Measurements from ENCODE around the gene USH1C.

DNA sequence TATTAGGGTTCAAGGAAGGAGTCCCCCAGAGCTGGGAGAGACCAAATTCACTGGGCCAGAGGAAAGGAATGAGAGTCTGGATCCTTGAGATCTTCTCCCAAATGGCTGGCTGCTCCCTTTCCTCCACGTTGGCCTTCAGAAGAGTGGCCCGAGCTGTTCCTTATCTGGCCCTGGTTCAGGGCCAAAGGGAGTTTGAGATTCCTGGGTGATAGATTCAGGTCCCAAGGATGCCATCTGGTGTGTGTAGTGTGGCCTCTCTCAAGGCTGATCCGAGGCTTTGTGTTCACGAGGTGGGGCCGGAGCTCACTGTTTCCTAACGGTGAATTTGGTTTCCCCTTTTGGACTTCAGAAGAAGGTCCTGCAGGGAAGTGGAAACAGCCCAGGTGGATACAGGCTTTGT lies 50.2 kb downstream of the USH1C start:
- TF ChIP-seq, protein P1, sequence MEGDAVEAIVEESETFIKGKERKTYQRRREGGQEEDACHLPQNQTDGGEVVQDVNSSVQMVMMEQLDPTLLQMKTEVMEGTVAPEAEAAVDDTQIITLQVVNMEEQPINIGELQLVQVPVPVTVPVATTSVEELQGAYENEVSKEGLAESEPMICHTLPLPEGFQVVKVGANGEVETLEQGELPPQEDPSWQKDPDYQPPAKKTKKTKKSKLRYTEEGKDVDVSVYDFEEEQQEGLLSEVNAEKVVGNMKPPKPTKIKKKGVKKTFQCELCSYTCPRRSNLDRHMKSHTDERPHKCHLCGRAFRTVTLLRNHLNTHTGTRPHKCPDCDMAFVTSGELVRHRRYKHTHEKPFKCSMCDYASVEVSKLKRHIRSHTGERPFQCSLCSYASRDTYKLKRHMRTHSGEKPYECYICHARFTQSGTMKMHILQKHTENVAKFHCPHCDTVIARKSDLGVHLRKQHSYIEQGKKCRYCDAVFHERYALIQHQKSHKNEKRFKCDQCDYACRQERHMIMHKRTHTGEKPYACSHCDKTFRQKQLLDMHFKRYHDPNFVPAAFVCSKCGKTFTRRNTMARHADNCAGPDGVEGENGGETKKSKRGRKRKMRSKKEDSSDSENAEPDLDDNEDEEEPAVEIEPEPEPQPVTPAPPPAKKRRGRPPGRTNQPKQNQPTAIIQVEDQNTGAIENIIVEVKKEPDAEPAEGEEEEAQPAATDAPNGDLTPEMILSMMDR (IDR thresholded peaks at IDR 0.05) = no peak
- no peak for TF ChIP-seq POLR2A (IDR thresholded peaks at IDR 0.05)

All from testis (tissue), 2 donors.